Retina (tissue), 1 donor: Measurements from ENCODE around the gene CFAP77.

Source experiments
- DNase-seq: peaks from one replicate; pipeline ENCODE4 v3.0.0-alpha.2; 2016

The CFAP77 gene

GRCh38 chr9:132410642-132411041 is 631 bp downstream of the CFAP77 start:
- peak; percentile 37 for DNase-seq

GRCh38 chr9:132411091-132411508 is 1.1 kb downstream of the CFAP77 start:
- peak; percentile 78 for DNase-seq

GRCh38 chr9:132412089-132412488 is 2.1 kb downstream of the CFAP77 start:
- peak; percentile 73 for DNase-seq

- no peak for DNase-seq
Observed at GRCh38 chr9:132413926-132414325, 3.9 kb downstream of the CFAP77 start.

DNA sequence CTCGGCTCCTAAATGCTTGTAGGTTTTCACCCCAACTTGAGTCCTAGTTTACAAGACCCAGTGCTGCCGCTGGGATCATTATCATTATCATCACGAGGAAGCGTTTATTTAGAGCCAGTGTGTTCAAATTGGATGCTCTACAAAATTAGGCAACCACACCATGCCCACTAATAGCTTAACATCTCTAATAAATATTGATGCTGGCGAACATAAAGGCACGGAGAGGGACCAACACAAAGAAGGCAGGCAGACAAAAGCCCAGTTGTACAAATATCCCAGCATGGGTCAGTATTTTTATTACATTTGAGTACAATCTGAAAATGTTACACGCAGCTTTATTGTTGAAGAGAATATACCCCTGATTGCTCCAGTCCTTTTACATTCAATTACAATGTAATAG is 4.7 kb downstream of the CFAP77 start:
- no peak for DNase-seq

GRCh38 chr9:132415181-132415580 is 5.2 kb downstream of the CFAP77 start:
- no peak for DNase-seq

- no peak for DNase-seq
Observed at GRCh38 chr9:132418726-132419363, 8.8 kb downstream of the CFAP77 start.

DNA sequence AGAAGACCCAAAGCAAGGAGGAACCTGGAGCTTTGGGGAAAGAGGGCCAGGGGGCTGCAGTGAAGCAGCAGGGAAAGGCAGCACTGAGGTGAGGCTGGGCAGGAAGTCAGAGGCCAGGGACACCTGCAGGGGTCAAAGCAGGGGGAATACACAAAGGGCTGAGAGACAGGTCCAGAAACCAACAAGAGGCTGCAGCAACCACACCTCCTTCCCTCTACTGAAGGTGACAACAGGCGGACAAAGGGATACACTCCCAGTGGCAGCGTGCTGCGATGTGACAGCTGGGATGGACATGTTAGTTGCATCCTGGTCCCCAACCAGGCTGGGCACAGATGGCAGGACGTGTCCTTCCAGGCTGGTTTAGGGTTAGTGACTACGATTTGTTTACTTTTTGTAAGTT is 12.6 kb downstream of the CFAP77 start:
- no peak for DNase-seq

GRCh38 chr9:132423503-132423902 is 13.5 kb downstream of the CFAP77 start:
- no peak for DNase-seq

GRCh38 chr9:132424857-132425674 is 15.1 kb downstream of the CFAP77 start:
- peak; percentile 58 for DNase-seq

- DNase-seq, result no peak
Observed at GRCh38 chr9:132425675-132426062, 15.7 kb downstream of the CFAP77 start.

- no peak for DNase-seq
Observed at GRCh38 chr9:132426639-132427414, 16.8 kb downstream of the CFAP77 start.

GRCh38 chr9:132430998-132431397 is 21.0 kb downstream of the CFAP77 start:
- no peak for DNase-seq

- peak; percentile 57 for DNase-seq
Observed at GRCh38 chr9:132434881-132435280, 24.9 kb downstream of the CFAP77 start.

GRCh38 chr9:132439153-132439552 is 29.1 kb downstream of the CFAP77 start:
- no peak for DNase-seq

- DNase-seq, result no peak
Observed at GRCh38 chr9:132440735-132441134, 30.7 kb downstream of the CFAP77 start.

GRCh38 chr9:132441404-132441803 is 31.4 kb downstream of the CFAP77 start:
- DNase-seq, result peak; percentile 45

DNA sequence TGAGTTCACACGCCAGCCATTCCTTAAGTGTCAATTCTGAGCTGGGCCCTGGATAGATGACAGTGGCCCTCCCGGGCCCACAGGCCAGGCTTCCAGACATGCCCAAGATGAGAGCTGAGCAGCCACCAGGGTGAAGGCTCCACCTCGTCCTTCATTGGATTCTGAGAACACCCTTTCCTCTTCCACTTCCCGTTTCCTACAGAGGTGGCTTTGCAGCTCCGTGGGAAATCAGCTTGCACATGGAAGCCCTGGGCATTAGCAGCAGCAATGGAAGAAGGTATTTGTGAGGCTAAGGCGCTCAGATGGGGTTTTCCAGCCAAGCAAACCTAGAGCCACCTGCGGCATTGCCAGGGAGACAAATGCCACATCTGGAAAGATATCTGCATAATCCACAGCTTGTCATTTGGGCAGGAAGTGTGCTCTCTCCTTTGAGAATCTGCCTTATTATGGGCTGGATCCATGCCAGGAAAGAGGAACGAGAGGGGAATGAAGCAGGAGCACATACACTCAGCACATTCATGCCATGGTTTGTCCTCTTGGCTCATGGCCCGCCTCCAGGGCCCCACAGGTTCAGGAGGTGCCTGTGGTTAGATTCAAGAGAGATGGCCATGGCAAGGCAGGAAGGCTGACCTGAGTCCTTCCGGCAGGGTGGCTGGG is 34.1 kb downstream of the CFAP77 start:
- DNase-seq, result no peak

- DNase-seq, result no peak
Observed at GRCh38 chr9:132446887-132447286, 36.9 kb downstream of the CFAP77 start.

GRCh38 chr9:132447346-132447745 is 37.3 kb downstream of the CFAP77 start:
- DNase-seq, result no peak

- DNase-seq, result no peak
Observed at GRCh38 chr9:132447902-132448301, 37.9 kb downstream of the CFAP77 start.

GRCh38 chr9:132451276-132451675 is 41.3 kb downstream of the CFAP77 start:
- no peak for DNase-seq

DNA sequence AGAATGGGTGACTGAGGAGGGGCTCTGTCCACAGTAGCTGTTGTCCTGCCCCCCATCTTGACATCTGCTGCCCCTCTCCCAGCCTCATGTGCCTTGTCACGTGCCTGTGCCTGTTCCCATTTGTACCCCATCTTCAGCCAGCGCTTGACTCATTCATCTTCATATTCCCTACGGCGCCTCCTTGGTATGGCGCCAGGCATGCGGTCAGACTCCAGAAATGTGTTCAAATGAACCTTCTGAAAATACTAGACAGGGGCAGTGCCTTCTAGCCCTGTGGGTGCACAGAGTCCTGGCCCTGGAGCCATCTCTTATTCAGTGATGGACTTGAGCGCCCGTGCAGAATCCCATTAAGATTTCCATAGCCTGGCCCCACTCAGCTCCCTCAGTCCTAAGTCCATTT is 46.2 kb downstream of the CFAP77 start:
- no peak for DNase-seq
